Measurements from ENCODE around the gene FDX1. TPM values are rescaled to one million over a fixed set of nuclear protein-coding genes. Genes with fewer than 3 reads are reported as not detected.
"Not testable (repeated sequence)": the region's sequence is repeated elsewhere in the genome, so short reads cannot be mapped to it uniquely, and the experiment has no call there.

Gene FDX1
- polyA plus RNA-seq (2012; ENCODE audit: missing spikeins), result 9.2 TPM

DNA sequence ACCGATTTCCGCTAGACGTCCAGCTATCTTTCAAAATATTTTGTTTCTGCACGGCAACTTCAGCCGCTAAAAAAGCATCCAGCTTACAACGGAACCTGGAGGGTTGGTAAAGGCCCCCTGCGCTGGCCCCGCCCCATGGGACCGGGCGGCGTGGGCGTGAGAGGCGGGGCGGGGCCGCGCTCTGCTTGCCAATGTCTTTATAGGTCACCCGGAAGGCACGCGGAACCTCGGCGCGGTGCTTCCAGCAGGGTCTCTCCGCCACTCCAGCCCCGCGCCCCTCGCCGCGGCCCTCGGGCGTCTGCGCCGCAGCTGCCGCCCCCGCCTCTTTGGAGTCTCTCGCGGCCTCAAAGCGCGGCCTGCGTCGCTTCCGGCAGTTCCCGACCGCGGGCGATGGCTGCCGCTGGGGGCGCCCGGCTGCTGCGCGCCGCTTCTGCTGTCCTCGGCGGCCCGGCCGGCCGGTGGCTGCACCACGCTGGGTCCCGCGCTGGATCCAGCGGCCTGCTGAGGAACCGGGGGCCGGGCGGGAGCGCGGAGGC lies at the start of gene FDX1:
Gene FDX1, plus strand, starts transcription at position 218 of the 536 bp plus-strand sequence. Its CDS starts 173 bp downstream, at position 391.
- peak; percentile 95 for FAIRE-seq
- TF ChIP-seq POLR2A (IDR thresholded peaks at IDR 0.05; ENCODE audit: low read depth, low read length), result peak; percentile 69; the same call in 1 of the 2 replicates
- TF ChIP-seq POLR2AphosphoS5 (IDR thresholded peaks at IDR 0.05; ENCODE audit: low read depth, low read length), result no peak
- 0 out of 2 replicates have a peak, but pooled peaks have one; percentile 36 for TF ChIP-seq TAF1 (IDR thresholded peaks at IDR 0.05; ENCODE audit: borderline replicate concordance, low read depth, low read length)
- peak; percentile 58 for DNase-seq (ENCODE audit: insufficient read length)

DNA sequence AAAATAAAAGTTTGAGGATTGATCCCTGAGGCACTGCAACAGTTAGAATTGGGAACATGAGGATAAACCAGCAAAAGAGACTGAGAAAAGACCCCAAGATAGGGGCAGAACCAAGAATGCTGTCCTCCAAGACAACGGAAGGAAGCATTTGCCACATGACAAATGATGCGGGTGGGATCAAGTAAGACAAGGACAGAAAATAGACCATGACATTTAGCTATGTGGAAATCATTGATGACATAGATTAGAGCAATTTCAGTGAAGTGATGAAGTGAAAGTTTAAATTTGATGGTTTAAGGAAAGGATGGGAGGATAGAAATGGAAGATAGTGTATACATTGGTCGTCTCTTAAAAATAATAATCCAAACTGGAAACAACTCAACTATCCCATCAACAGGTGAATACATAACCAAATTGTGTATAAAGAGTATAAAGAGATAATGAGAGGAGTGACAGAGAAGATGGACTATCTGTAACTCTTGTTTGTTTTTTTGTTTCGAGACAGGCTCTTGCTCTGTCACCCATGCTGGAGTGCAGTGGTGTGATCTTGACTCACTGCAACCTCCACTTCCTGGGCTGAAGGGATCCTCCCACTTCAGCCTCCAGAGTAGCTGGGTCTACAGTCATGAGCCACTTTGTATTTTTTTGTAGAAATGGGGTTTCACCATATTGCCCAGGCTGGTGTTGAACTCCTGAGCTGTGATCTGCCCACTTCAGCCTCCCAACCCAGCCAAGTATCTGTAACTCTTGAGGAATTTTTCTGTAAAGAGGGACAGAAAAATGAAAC lies 48.7 kb upstream of the FDX1 start:
- peak; percentile 30 for FAIRE-seq
- TF ChIP-seq POLR2A (IDR thresholded peaks at IDR 0.05; ENCODE audit: low read depth, low read length), result no peak
- no peak for TF ChIP-seq TAF1 (IDR thresholded peaks at IDR 0.05; ENCODE audit: borderline replicate concordance, low read depth, low read length)
- TF ChIP-seq POLR2AphosphoS5 (IDR thresholded peaks at IDR 0.05; ENCODE audit: low read depth, low read length), result no peak
- no peak for DNase-seq (ENCODE audit: insufficient read length)

GRCh38 chr11:110388231-110388630 lies 41.5 kb upstream of the FDX1 start:
- not testable (repeated sequence) for DNase-seq (ENCODE audit: insufficient read length); FAIRE-seq

GRCh38 chr11:110389965-110390364 lies 39.8 kb upstream of the FDX1 start:
- no peak for TF ChIP-seq TAF1 (IDR thresholded peaks at IDR 0.05; ENCODE audit: borderline replicate concordance, low read depth, low read length)
- TF ChIP-seq POLR2AphosphoS5 (IDR thresholded peaks at IDR 0.05; ENCODE audit: low read depth, low read length), result no peak
- DNase-seq (ENCODE audit: insufficient read length), result no peak

GRCh38 chr11:110392056-110392455 lies 37.7 kb upstream of the FDX1 start:
- TF ChIP-seq TAF1 (IDR thresholded peaks at IDR 0.05; ENCODE audit: borderline replicate concordance, low read depth, low read length) (no peak), POLR2AphosphoS5 (IDR thresholded peaks at IDR 0.05; ENCODE audit: low read depth, low read length) (no peak), POLR2A (IDR thresholded peaks at IDR 0.05; ENCODE audit: low read depth, low read length) (no peak)

More at GRCh38 chr11:110389965-110390364, 39.8 kb upstream of the FDX1 start:
- peak; percentile 38 for FAIRE-seq

GRCh38 chr11:110397668-110398286 lies 32.0 kb upstream of the FDX1 start:
- DNase-seq (ENCODE audit: insufficient read length); FAIRE-seq: not testable (repeated sequence)

More at GRCh38 chr11:110392056-110392455, 37.7 kb upstream of the FDX1 start:
- FAIRE-seq, result no peak
- no peak for DNase-seq (ENCODE audit: insufficient read length)

DNA sequence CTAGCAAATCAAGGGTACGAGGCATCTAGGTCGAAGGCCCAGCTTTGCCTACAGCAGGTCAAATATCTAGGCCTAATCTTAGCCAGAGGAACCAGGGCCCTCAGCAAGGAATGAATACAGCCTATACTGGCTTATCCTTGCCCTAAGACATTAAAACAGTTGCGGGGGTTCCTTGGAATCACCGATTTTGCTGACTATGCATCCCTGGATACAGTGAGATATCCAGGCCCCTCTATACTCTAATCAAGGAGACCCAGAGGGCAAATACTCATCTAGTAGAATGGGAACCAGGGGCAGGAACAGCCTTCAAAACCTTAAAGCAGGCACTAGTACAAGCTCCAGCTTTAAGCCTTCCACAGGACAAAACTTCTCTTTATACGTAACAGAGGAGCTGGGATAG lies 26.2 kb upstream of the FDX1 start:
- FAIRE-seq; DNase-seq (ENCODE audit: insufficient read length): not testable (repeated sequence)

- not testable (repeated sequence) for FAIRE-seq; DNase-seq (ENCODE audit: insufficient read length)
Observed at GRCh38 chr11:110405636-110406035, 24.1 kb upstream of the FDX1 start.

GRCh38 chr11:110407315-110407714 lies 22.4 kb upstream of the FDX1 start:
- TF ChIP-seq POLR2A (IDR thresholded peaks at IDR 0.05; ENCODE audit: low read depth, low read length) (no peak), TAF1 (IDR thresholded peaks at IDR 0.05; ENCODE audit: borderline replicate concordance, low read depth, low read length) (no peak)
- no peak for DNase-seq (ENCODE audit: insufficient read length)
- no peak for FAIRE-seq

DNA sequence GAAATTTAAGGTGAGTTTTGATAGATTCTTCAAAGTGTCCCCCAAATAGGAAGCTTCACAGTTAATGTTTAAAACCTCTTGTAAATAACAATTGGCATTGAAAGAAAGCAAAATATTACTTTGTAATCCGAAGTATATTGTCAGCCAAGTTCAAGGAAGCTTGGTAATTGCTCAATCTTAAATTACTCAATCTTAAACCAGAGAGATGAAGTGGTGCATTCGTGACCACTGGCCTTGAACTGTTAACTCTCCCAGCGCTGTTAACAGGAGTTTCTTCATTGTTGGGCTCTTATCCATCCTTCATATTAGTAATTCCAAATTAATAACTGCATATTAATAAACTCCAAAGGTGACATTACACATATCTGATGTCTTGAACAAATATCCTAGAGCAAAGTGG lies 20.6 kb upstream of the FDX1 start:
- FAIRE-seq (no peak), DNase-seq (ENCODE audit: insufficient read length) (no peak)
- no peak for TF ChIP-seq POLR2A (IDR thresholded peaks at IDR 0.05; ENCODE audit: low read depth, low read length)
- no peak for TF ChIP-seq TAF1 (IDR thresholded peaks at IDR 0.05; ENCODE audit: borderline replicate concordance, low read depth, low read length)
- TF ChIP-seq POLR2AphosphoS5 (IDR thresholded peaks at IDR 0.05; ENCODE audit: low read depth, low read length), result no peak

- no peak for TF ChIP-seq TAF1 (IDR thresholded peaks at IDR 0.05; ENCODE audit: borderline replicate concordance, low read depth, low read length)
- no peak for TF ChIP-seq POLR2AphosphoS5 (IDR thresholded peaks at IDR 0.05; ENCODE audit: low read depth, low read length)
- no peak for TF ChIP-seq POLR2A (IDR thresholded peaks at IDR 0.05; ENCODE audit: low read depth, low read length)
- DNase-seq (ENCODE audit: insufficient read length), result no peak
- no peak for FAIRE-seq
Observed at GRCh38 chr11:110410651-110411050, 19.1 kb upstream of the FDX1 start.

- no peak for TF ChIP-seq TAF1 (IDR thresholded peaks at IDR 0.05; ENCODE audit: borderline replicate concordance, low read depth, low read length)
- no peak for TF ChIP-seq POLR2AphosphoS5 (IDR thresholded peaks at IDR 0.05; ENCODE audit: low read depth, low read length)
- TF ChIP-seq POLR2A (IDR thresholded peaks at IDR 0.05; ENCODE audit: low read depth, low read length), result no peak
- no peak for FAIRE-seq
Observed at GRCh38 chr11:110415081-110415480, 14.7 kb upstream of the FDX1 start.

DNA sequence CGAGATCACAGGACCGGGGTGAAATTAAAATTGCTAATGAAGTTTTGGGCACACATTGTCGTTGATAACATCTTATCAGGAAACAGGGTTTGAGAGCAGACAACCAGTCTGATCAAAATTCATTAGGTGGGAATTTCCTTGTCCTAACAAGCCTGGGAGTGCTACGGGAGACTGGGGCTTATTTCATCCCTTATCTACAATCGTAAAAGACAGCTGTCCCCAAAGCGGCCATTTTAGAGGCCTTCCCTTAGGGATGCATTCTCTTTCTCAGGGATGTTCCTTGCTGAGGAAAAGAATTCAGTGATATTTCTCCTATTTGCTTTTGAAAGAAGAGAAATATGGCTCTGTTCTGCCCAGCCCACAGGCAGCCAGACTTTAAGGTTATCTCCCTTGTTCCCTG lies 8.1 kb upstream of the FDX1 start:
- not testable (repeated sequence) for FAIRE-seq; DNase-seq (ENCODE audit: insufficient read length)

More at GRCh38 chr11:110415081-110415480, 14.7 kb upstream of the FDX1 start:
- no peak for DNase-seq (ENCODE audit: insufficient read length)

All from GM12892 (cell line).